Ovary (tissue), 9 donors: ENCODE results near the gene SLBP. TPM values are rescaled to one million over a fixed set of nuclear protein-coding genes. Genes with fewer than 3 reads are reported as not detected.

ENCODE experiments used
- DNase-seq, 5 donors: peaks; one replicate each; pipeline ENCODE4 v3.0.0-alpha.2; 2019 to 2020
- H3K27ac ChIP-seq, 2 donors: fragments of 200-600 bp; one replicate each; pipeline versions ENCODE4 v1.5.1 to v1.8.0; 2019 to 2022
- H3K27me3 ChIP-seq: fragments of 200-600 bp; one replicate; pipeline ENCODE4 v1.8.0; 2022
- H3K36me3 ChIP-seq: fragments of 200-600 bp; sonication (generic); one replicate; pipeline ENCODE4 v1.5.1; 2019
- H3K4me1 ChIP-seq: one replicate; pipeline ENCODE4 v1.8.1; 2013; ENCODE audit warnings: mild to moderate bottlenecking, moderate library complexity; ENCODE audit not compliant: insufficient read depth
- H3K4me3 ChIP-seq: fragments of 200-600 bp; sonication (generic); one replicate; pipeline ENCODE4 v1.5.1; 2017
- H3K9me3 ChIP-seq, 2 donors: fragments of 200-600 bp in 1 of 2; sonication (generic) in 1 of 2; one replicate each; pipeline versions ENCODE4 v1.5.1 to v1.8.1; 2013 to 2019; ENCODE audit warnings: mild to moderate bottlenecking in 1 of 2, moderate library complexity in 1 of 2
- CTCF ChIP-seq, 3 donors: fragments of 450-650 bp in 2 of 3; fragments of 200-600 bp in 1 of 3; IDR thresholded peaks; one replicate each; pipeline versions ENCODE4 v1.5.1 to v1.8.0; 2016 to 2022; ENCODE audit warnings: antibody characterized with exemption in 3 of 3, mild to moderate bottlenecking in 1 of 3
- EP300 ChIP-seq: sonication (generic); formaldehyde crosslinking; IDR thresholded peaks from one replicate; pipeline ENCODE4 v1.6.1; 2017; ENCODE audit warnings: antibody characterized with exemption
- POLR2A ChIP-seq: fragments of 450-650 bp; IDR thresholded peaks from one replicate; pipeline ENCODE4 v1.6.1; 2017; ENCODE audit warnings: antibody characterized with exemption, mild to moderate bottlenecking, moderate library complexity
- whole genome bisulfite sequencing, 3 donors: extraction: QIAGEN DNeasy Blood & Tissue Kit in 1 of 3; methylation state at CpG; one replicate each; pipeline versions ENCODE4 v1.1.5 to v1.1.7; 2013 to 2017; 5-methylcytosine and 5-hydroxymethylcytosine counted together
- intact Hi-C, 4 donors: fragments of 100-400 bp; cut with DNase I; formaldehyde crosslinking; loops; one replicate each; pipeline versions ENCODE4 v1.11.0 to v1.15.1; 2022 to 2023
- polyA plus RNA-seq, 2 donors: library from polyadenylated mRNA; stranded (reverse); fragments of 200-250 nt in 1 of 2; fragments of 350-450 nt in 1 of 2; fragmentation: Illumina TruSeq in 1 of 2; extraction: RNeasy Lipid Tissue Mini Kit (QIAGEN cat#74804) in 1 of 2; gene quantifications; one replicate each; pipeline ENCODE4 v1.2.3, GENCODE V29; 2013 to 2014
- total RNA-seq, 7 donors: library from RNA; depleted of rRNA in 2 of 7; stranded (reverse); fragments of >200 nt in 2 of 7; fragmentation: NEBNext Ultra II Directional in 3 of 7; extraction: Animal tissue kit (Norgen Biotek cat#: 25700) in 3 of 7; gene quantifications; one replicate each; pipeline versions ENCODE4 v1.1.0 to v1.2.4, GENCODE V29; 2016 to 2023
- donor health status: DM: no; HTN: no; CAD: no; lungs with moderate emphysema.
- donor health status: DM: no; HTN: no; CAD: no.
- donor health status: Bipolar disorder and iron deficiency.
- donor health status: DM: yes; HTN: yes; CAD: no.
- donor health status: DM: no; HTN: no; CAD: no.
- donor health status: DM: yes; HTN: yes; CAD: no.

Gene SLBP
- total and polyA plus RNA-seq, 9 donors = 30.9 to 64.8 (median 36.7) TPM

GRCh38 chr4:1683261-1683735, 28.8 kb downstream of the SLBP start:
- Histone ChIP-seq H3K27me3 (no peaks in the 10 kb centered on the region), H3K9me3 (no peaks in the 10 kb centered on the region), H3K4me3 (peak overlapping the region; percentile 55), H3K4me1 (peaks cover 4% of the 10 kb centered on the region), H3K36me3 (no peaks in the 10 kb centered on the region), H3K27ac (peak overlapping the region; percentile 59 to 80)
- peak in 3 of 5 donors; percentile 45 to 67 (median 62) for DNase-seq
- no peak for TF ChIP-seq POLR2A
- no peak for TF ChIP-seq CTCF (IDR thresholded peaks at IDR 0.05)
- TF ChIP-seq EP300 = no peak
- intact Hi-C loops = no loop called here
- 1 to 2% (median 2%) methylated on average over 13 of the region's 13 CpGs for WGBS, 3 donors

- intact Hi-C loops = no loop called here
- WGBS, 3 donors = 78 to 87% (median 84%) methylated on average over 13 of the region's 13 CpGs
- DNase-seq = peak in 1 of 5 donors; percentile 13
- H3K27ac ChIP-seq = peak overlapping the region in 1 of 2 donors; percentile 80
- no peaks in the 10 kb centered on the region for H3K9me3 ChIP-seq
- TF ChIP-seq EP300 (no peak), POLR2A (no peak), CTCF (IDR thresholded peaks at IDR 0.05) (no peak)
- no peak overlapping the region for H3K4me3 ChIP-seq
- peaks cover 4% of the 10 kb centered on the region for H3K4me1 ChIP-seq
- H3K27me3 ChIP-seq = no peaks in the 10 kb centered on the region
- no peaks in the 10 kb centered on the region for H3K36me3 ChIP-seq
These were observed 29.3 kb downstream of the SLBP start for GRCh38 chr4:1682860-1683259.

GRCh38 chr4:1678244-1678643, 33.9 kb downstream of the SLBP start:
- DNase-seq = no peak
- Histone ChIP-seq H3K36me3 (no peaks in the 10 kb centered on the region), H3K4me3 (no peak overlapping the region), H3K27me3 (no peaks in the 10 kb centered on the region), H3K4me1 (no peaks in the 10 kb centered on the region), H3K27ac (no peak overlapping the region), H3K9me3 (no peaks in the 10 kb centered on the region)
- intact Hi-C loops = no loop called here
- no peak for TF ChIP-seq POLR2A
- TF ChIP-seq EP300 = no peak
- TF ChIP-seq CTCF (IDR thresholded peaks at IDR 0.05) = no peak
- WGBS, 3 donors = 79 to 82% (median 80%) methylated on average over 5 of the region's 5 CpGs

GRCh38 chr4:1676605-1677525, 35.3 kb downstream of the SLBP start:
- WGBS, 3 donors = 82 to 84% (median 84%) methylated on average over 24 to 25 of the region's 25 CpGs
- Histone ChIP-seq H3K36me3 (no peaks in the 10 kb centered on the region), H3K4me1 (no peaks in the 10 kb centered on the region), H3K27me3 (no peaks in the 10 kb centered on the region), H3K9me3 (no peaks in the 10 kb centered on the region), H3K27ac (no peak overlapping the region), H3K4me3 (no peak overlapping the region)
- TF ChIP-seq EP300 (no peak), POLR2A (no peak), CTCF (IDR thresholded peaks at IDR 0.05) (no peak)
- intact Hi-C loops = no loop called here
- DNase-seq = no peak
